Right lobe of liver (tissue), 4 donors: ENCODE results near the gene NPEPPS.

Experiments
- CTCF ChIP-seq, 4 donors: fragments of 200-600 bp in 3 of 4; fragments of 450-650 bp in 1 of 4; IDR thresholded peaks; one replicate each; pipeline versions ENCODE4 v1.5.1 to v1.8.0; 2016 to 2022; ENCODE audit warnings: antibody characterized with exemption in 4 of 4, mild to moderate bottlenecking in 2 of 4
- POLR2A ChIP-seq: fragments of 450-650 bp; IDR thresholded peaks from one replicate; pipeline ENCODE4 v1.6.1; 2017; ENCODE audit warnings: antibody characterized with exemption, mild to moderate bottlenecking
- donor health status: DM: no; HTN: no; CAD: no.
- donor health status: DM: no; HTN: no; CAD: no.
- donor health status: DM: no; HTN: yes; CAD: no.

- no peak for TF ChIP-seq POLR2A
- TF ChIP-seq CTCF (IDR thresholded peaks at IDR 0.05): no peak
These were observed 76.6 kb downstream of the NPEPPS start for GRCh38 chr17:47607481-47607880.
